ENCODE measurements around the gene LRMDA.

DNA sequence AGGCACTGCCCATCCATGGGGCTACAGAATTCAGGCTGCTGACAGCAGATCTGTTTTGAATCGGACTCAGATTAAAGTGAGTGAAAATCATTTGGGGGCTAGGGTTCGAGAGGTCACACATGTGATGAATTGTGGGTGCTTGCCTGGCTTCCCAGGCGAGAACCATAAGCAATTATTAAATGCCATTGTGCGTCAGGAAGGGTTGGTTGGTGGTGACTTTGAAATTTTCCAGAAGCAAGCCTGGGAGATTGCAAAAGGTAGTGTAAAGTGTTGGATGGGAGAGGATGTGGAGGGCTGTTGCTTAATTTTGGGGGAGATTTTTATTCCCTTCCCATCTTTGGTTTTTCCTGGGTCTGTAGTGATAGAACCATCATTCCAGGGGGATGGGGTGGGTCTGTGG, 34.6 kb downstream of the LRMDA start:
- TF ChIP-seq, protein P1, sequence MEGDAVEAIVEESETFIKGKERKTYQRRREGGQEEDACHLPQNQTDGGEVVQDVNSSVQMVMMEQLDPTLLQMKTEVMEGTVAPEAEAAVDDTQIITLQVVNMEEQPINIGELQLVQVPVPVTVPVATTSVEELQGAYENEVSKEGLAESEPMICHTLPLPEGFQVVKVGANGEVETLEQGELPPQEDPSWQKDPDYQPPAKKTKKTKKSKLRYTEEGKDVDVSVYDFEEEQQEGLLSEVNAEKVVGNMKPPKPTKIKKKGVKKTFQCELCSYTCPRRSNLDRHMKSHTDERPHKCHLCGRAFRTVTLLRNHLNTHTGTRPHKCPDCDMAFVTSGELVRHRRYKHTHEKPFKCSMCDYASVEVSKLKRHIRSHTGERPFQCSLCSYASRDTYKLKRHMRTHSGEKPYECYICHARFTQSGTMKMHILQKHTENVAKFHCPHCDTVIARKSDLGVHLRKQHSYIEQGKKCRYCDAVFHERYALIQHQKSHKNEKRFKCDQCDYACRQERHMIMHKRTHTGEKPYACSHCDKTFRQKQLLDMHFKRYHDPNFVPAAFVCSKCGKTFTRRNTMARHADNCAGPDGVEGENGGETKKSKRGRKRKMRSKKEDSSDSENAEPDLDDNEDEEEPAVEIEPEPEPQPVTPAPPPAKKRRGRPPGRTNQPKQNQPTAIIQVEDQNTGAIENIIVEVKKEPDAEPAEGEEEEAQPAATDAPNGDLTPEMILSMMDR (IDR thresholded peaks at IDR 0.05): no peak
- no peak for TF ChIP-seq POLR2A (IDR thresholded peaks at IDR 0.05; ENCODE audit: low read length)
- TF ChIP-seq KDM1A (IDR thresholded peaks at IDR 0.05; ENCODE audit: low read depth): no peak
- no peak for TF ChIP-seq EP300 (IDR thresholded peaks at IDR 0.05)
- no peak for TF ChIP-seq PHF8 (IDR thresholded peaks at IDR 0.05; ENCODE audit: borderline replicate concordance, low read depth)
- TF ChIP-seq ZFP36 (IDR thresholded peaks at IDR 0.05; ENCODE audit: borderline replicate concordance, partially characterized antibody): no peak
- TF ChIP-seq MAFK (IDR thresholded peaks at IDR 0.05; ENCODE audit: partially characterized antibody): no peak
- TF ChIP-seq, protein P2, sequence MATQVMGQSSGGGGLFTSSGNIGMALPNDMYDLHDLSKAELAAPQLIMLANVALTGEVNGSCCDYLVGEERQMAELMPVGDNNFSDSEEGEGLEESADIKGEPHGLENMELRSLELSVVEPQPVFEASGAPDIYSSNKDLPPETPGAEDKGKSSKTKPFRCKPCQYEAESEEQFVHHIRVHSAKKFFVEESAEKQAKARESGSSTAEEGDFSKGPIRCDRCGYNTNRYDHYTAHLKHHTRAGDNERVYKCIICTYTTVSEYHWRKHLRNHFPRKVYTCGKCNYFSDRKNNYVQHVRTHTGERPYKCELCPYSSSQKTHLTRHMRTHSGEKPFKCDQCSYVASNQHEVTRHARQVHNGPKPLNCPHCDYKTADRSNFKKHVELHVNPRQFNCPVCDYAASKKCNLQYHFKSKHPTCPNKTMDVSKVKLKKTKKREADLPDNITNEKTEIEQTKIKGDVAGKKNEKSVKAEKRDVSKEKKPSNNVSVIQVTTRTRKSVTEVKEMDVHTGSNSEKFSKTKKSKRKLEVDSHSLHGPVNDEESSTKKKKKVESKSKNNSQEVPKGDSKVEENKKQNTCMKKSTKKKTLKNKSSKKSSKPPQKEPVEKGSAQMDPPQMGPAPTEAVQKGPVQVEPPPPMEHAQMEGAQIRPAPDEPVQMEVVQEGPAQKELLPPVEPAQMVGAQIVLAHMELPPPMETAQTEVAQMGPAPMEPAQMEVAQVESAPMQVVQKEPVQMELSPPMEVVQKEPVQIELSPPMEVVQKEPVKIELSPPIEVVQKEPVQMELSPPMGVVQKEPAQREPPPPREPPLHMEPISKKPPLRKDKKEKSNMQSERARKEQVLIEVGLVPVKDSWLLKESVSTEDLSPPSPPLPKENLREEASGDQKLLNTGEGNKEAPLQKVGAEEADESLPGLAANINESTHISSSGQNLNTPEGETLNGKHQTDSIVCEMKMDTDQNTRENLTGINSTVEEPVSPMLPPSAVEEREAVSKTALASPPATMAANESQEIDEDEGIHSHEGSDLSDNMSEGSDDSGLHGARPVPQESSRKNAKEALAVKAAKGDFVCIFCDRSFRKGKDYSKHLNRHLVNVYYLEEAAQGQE (IDR thresholded peaks at IDR 0.05): no peak

Measured in A549 (cell line).